Measurements from ENCODE around the gene CDK19. TPM values are rescaled to one million over a fixed set of nuclear protein-coding genes. Genes with fewer than 3 reads are reported as not detected.

The CDK19 gene
- total and polyA plus RNA-seq, 2 of the 13 experiments (the other 11 are each of a cell fraction or from before 2014, with no cell fraction given), result 13.4 to 27.0 TPM

- no peak for TF ChIP-seq PHB2 (IDR thresholded peaks at IDR 0.05; ENCODE audit: partially characterized antibody)
- no peak for TF ChIP-seq BRCA1 (CRISPR knock-in tag; IDR thresholded peaks at IDR 0.05)
- no peak for TF ChIP-seq ZBTB44 (CRISPR knock-in tag; IDR thresholded peaks at IDR 0.05)
- no peak for TF ChIP-seq NAIF1 (CRISPR knock-in tag; IDR thresholded peaks at IDR 0.05; ENCODE audit: borderline replicate concordance)
- TF ChIP-seq E2F5 (CRISPR knock-in tag; conservative IDR thresholded peaks at IDR 0.05), result no peak
- TF ChIP-seq ARID5B (CRISPR knock-in tag; IDR thresholded peaks at IDR 0.05), result peak; percentile 94
- TF ChIP-seq TIGD3 (CRISPR knock-in tag; IDR thresholded peaks at IDR 0.05; ENCODE audit: borderline replicate concordance), result no peak
- TF ChIP-seq ZC3H4 (CRISPR knock-in tag; IDR thresholded peaks at IDR 0.05; ENCODE audit: borderline replicate concordance), result no peak
- no peak for TF ChIP-seq RORA (CRISPR knock-in tag; IDR thresholded peaks at IDR 0.05)
- TF ChIP-seq ZNF629 (CRISPR knock-in tag; conservative IDR thresholded peaks at IDR 0.05), result no peak
- no peak for TF ChIP-seq JUNB (CRISPR knock-in tag; IDR thresholded peaks at IDR 0.05; ENCODE audit: borderline replicate concordance)
- TF ChIP-seq FOXP4 (CRISPR knock-in tag; IDR thresholded peaks at IDR 0.05), result peak; percentile 81
- no peak for TF ChIP-seq GTF2F1 (IDR thresholded peaks at IDR 0.05; ENCODE audit: low read length)
- no peak for TF ChIP-seq SMARCC2 (IDR thresholded peaks at IDR 0.05)
- peak; percentile 71; the same call in 1 of the 2 replicates for TF ChIP-seq ZFP36L1 (CRISPR knock-in tag; IDR thresholded peaks at IDR 0.05)
- no peak for TF ChIP-seq ZNF468 (CRISPR knock-in tag; IDR thresholded peaks at IDR 0.05)
- 0 out of 4 replicates have a peak, but pooled peaks of 1 of the 2 experiments have one; percentile 19 for TF ChIP-seq NR2F1 (CRISPR knock-in tag; IDR thresholded peaks at IDR 0.05)
- no peak for TF ChIP-seq KDM4B (CRISPR knock-in tag; IDR thresholded peaks at IDR 0.05)
Measured at GRCh38 chr6:110566346-110567125, 248.7 kb downstream of the CDK19 start (continued).

Data from HepG2 (cell line).